ENCODE results near the gene PRELID1. TPM values are rescaled to one million over a fixed set of nuclear protein-coding genes. Genes with fewer than 3 reads are reported as not detected.

PRELID1 gene
- total and polyA plus RNA-seq, 2 donors (not counting 3 experiments of a cell fraction or from before 2014, with no cell fraction given): 201 to 293 TPM

DNA sequence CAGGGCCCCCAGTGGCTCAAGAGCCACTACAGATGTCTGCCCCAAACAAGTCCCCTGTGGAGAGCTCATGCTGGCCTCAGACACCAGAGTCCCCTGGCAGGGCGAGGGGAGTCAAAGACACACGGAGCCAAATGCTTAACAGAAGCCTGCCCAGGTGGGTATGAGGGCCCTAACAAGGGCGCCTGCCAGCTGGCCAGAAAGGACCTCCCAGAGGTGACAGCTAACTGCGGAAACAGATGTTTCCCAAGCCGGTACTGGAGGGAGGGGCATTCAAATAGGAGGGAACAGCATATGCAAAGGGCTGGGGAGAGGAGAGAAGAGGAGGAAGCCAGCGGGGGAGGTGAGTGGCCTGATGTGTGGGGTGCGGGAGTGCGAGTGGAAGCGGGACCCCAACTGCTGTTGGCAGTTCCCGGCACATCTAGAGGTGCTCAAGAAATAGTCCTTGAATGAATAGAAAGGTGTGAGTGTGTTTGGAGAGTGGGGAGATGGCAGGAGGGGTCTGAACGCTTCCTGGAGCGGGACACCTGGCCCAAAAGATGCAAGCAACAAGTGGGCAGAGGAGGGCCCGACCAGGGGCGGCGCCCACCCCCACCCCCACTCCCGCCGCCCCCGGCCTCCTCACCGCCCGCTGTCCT, 7.3 kb downstream of the PRELID1 start:
- no peak overlapping the region for H3K27ac ChIP-seq (ENCODE audit: insufficient read depth, low read depth, low read length)
- no peaks in the 10 kb centered on the region for H3K27me3 ChIP-seq (ENCODE audit: control insufficient read depth in 2 of 2, insufficient read depth in 2 of 2, low read length in 2 of 2)
- intact Hi-C loops (cut with micrococcal nuclease) (loop anchor here (5.0 kb wide), 2 partner anchors 56 to 659 kb away; no protein-coding TSS in a partner anchor), dilution Hi-C loops (cut with MboI; ENCODE audit: extremely low pct_ligation_motif_present, low sequenced_read_pairs) (no loop called here)
- H3K79me2 ChIP-seq (ENCODE audit: control insufficient read depth, insufficient read depth, low read length): peaks cover 13% of the 10 kb centered on the region
- H3K4me3 ChIP-seq (replicated peaks in 1 of 3; ENCODE audit: insufficient read depth in 1 of 3, low read depth in 1 of 3, low read length in 3 of 3): peak overlapping the region; percentile 49 to 64 (median 58)
- no peaks in the 10 kb centered on the region for H3K9me3 ChIP-seq (replicated peaks; ENCODE audit: control insufficient read depth, insufficient read depth, low read length)
- TF ChIP-seq EZH2 (IDR thresholded peaks at IDR 0.05; ENCODE audit: borderline replicate concordance, low read depth, low read length, severe bottlenecking) (no peak), POLR2AphosphoS5 (IDR thresholded peaks at IDR 0.05; ENCODE audit: insufficient read depth, low read depth, low read length) (peak; percentile 54)
- H4K20me1 ChIP-seq (replicated peaks; ENCODE audit: control insufficient read depth, extremely low read depth, insufficient read depth, low read length): no peaks in the 10 kb centered on the region
- H3K9ac ChIP-seq (replicated peaks; ENCODE audit: extremely low read depth, insufficient read depth, low read length): no peak overlapping the region
- H3K9me1 ChIP-seq (replicated peaks; ENCODE audit: control insufficient read depth, extremely low read depth, insufficient read depth, low read length): no peaks in the 10 kb centered on the region
- H3K4me2 ChIP-seq (ENCODE audit: insufficient read depth, low read length): peak overlapping the region; percentile 50
- FAIRE-seq: peak; percentile 82
- peaks cover 0 to 9% of the 10 kb centered on the region in 2 experiments for H3K36me3 ChIP-seq (ENCODE audit: control insufficient read depth in 2 of 2, extremely low read depth in 1 of 2, insufficient read depth in 2 of 2, low read length in 2 of 2)
- peak; percentile 71 for DNase-seq (ENCODE audit: low read depth, low spot score)
- ChIA-PET CTCF (interaction anchor here (0.7 to 3.4 kb wide), 28 partner anchors 8 to 863 kb away, joined by 3 to 45 read pairs (median 6); partner anchors contain the start of genes FGFR4, GRK6 and NSD1), POLR2A (interaction anchor here (1.3 kb wide), 1 partner anchor 40 kb away, joined by 4 read pairs; the partner anchor contains the start of gene LMAN2)
- TSS peak; percentile 23 for BruUV-seq (replicated peaks)
- H3K4me1 ChIP-seq (ENCODE audit: control insufficient read depth, extremely low read depth, insufficient read depth, low read length): peaks cover 22% of the 10 kb centered on the region
- H2AFZ ChIP-seq (ENCODE audit: low read depth, low read length): no peak overlapping the region

DNA sequence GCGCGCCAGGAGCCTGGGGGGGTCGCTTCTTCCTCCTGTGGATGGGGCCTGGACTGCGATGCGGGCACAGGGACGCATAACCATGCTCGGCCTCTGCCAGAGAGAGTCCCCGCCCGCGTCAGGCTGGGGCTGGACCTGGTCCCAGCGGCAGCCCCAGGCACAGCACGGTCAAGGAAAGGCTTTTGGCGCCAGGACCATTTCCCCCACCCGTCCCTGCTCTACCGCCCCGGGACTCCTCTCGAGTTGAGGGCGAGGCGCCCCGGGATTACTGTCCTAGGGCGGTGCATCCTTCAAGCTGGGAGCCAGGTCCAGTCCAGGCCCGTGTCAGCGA, 7.8 kb downstream of the PRELID1 start:
- BruUV-seq (replicated peaks): no TSS peak
- H3K9me1 ChIP-seq (replicated peaks; ENCODE audit: control insufficient read depth, extremely low read depth, insufficient read depth, low read length): no peaks in the 10 kb centered on the region
- H4K20me1 ChIP-seq (replicated peaks; ENCODE audit: control insufficient read depth, extremely low read depth, insufficient read depth, low read length): no peaks in the 10 kb centered on the region
- H3K27ac ChIP-seq (ENCODE audit: insufficient read depth, low read depth, low read length): no peak overlapping the region
- intact Hi-C loops (cut with micrococcal nuclease) (loop anchor here (5.0 kb wide), 2 partner anchors 56 to 659 kb away; no protein-coding TSS in a partner anchor), dilution Hi-C loops (cut with MboI; ENCODE audit: extremely low pct_ligation_motif_present, low sequenced_read_pairs) (no loop called here)
- no peaks in the 10 kb centered on the region for H3K27me3 ChIP-seq (ENCODE audit: control insufficient read depth in 2 of 2, insufficient read depth in 2 of 2, low read length in 2 of 2)
- H3K4me2 ChIP-seq (ENCODE audit: insufficient read depth, low read length): peak overlapping the region; percentile 76
- peaks cover 0 to 8% of the 10 kb centered on the region in 2 experiments for H3K36me3 ChIP-seq (ENCODE audit: control insufficient read depth in 2 of 2, extremely low read depth in 1 of 2, insufficient read depth in 2 of 2, low read length in 2 of 2)
- peak overlapping the region; percentile 47 for H3K9ac ChIP-seq (replicated peaks; ENCODE audit: extremely low read depth, insufficient read depth, low read length)
- CTCF ChIA-PET: interaction anchor here (1.1 to 3.4 kb wide), 7 partner anchors 17 to 197 kb away, joined by 4 to 45 read pairs (median 10); no protein-coding TSS in a partner anchor
- peak overlapping the region; percentile 49 to 64 (median 58) for H3K4me3 ChIP-seq (replicated peaks in 1 of 3; ENCODE audit: insufficient read depth in 1 of 3, low read depth in 1 of 3, low read length in 3 of 3)
- POLR2A ChIA-PET: no interaction called here
- FAIRE-seq (no peak), DNase-seq (ENCODE audit: low read depth, low spot score) (no peak)
- H2AFZ ChIP-seq (ENCODE audit: low read depth, low read length): peak overlapping the region; percentile 36
- H3K9me3 ChIP-seq (replicated peaks; ENCODE audit: control insufficient read depth, insufficient read depth, low read length): no peaks in the 10 kb centered on the region
- TF ChIP-seq, protein P1, sequence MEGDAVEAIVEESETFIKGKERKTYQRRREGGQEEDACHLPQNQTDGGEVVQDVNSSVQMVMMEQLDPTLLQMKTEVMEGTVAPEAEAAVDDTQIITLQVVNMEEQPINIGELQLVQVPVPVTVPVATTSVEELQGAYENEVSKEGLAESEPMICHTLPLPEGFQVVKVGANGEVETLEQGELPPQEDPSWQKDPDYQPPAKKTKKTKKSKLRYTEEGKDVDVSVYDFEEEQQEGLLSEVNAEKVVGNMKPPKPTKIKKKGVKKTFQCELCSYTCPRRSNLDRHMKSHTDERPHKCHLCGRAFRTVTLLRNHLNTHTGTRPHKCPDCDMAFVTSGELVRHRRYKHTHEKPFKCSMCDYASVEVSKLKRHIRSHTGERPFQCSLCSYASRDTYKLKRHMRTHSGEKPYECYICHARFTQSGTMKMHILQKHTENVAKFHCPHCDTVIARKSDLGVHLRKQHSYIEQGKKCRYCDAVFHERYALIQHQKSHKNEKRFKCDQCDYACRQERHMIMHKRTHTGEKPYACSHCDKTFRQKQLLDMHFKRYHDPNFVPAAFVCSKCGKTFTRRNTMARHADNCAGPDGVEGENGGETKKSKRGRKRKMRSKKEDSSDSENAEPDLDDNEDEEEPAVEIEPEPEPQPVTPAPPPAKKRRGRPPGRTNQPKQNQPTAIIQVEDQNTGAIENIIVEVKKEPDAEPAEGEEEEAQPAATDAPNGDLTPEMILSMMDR (IDR thresholded peaks at IDR 0.05; ENCODE audit: extremely low read depth in 1 of 2, insufficient read depth in 1 of 2, low read depth in 1 of 2, low read length in 2 of 2): no peak
- TF ChIP-seq GATA2 (IDR thresholded peaks at IDR 0.05; ENCODE audit: insufficient read depth, insufficient read length, low read depth, low read length) (no peak), POLR2A (IDR thresholded peaks at IDR 0.05; ENCODE audit: low read depth, low read length) (no peak), JUN (IDR thresholded peaks at IDR 0.05; ENCODE audit: borderline replicate concordance, insufficient read depth, insufficient read length, low read depth) (no peak), FOS (IDR thresholded peaks at IDR 0.05; ENCODE audit: borderline replicate concordance, insufficient read depth, low read length) (no peak), EZH2 (IDR thresholded peaks at IDR 0.05; ENCODE audit: borderline replicate concordance, low read depth, low read length, severe bottlenecking) (no peak), MYC (IDR thresholded peaks at IDR 0.05; ENCODE audit: low read depth, low read length) (no peak), POLR2AphosphoS5 (IDR thresholded peaks at IDR 0.05; ENCODE audit: insufficient read depth, low read depth, low read length) (no peak)
- TF ChIP-seq, protein P2, sequence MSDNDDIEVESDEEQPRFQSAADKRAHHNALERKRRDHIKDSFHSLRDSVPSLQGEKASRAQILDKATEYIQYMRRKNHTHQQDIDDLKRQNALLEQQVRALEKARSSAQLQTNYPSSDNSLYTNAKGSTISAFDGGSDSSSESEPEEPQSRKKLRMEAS (IDR thresholded peaks at IDR 0.05; ENCODE audit: insufficient read depth, insufficient read length): no peak
- peaks cover 10% of the 10 kb centered on the region for H3K79me2 ChIP-seq (ENCODE audit: control insufficient read depth, insufficient read depth, low read length)
- peaks cover 22% of the 10 kb centered on the region for H3K4me1 ChIP-seq (ENCODE audit: control insufficient read depth, extremely low read depth, insufficient read depth, low read length)
